ENCODE data around the gene STT3A. TPM values are rescaled to one million over a fixed set of nuclear protein-coding genes. Genes with fewer than 3 reads are reported as not detected.

STT3A gene
- total and polyA plus RNA-seq, 2 experiments from 2014 or later = 91.7 to 156 TPM

GRCh38 chr11:125566235-125566634 is 26.4 kb upstream of the STT3A start:
- Mint-ChIP-seq H3K27ac (no peak overlapping the region), H3K27me3 (ENCODE audit: insufficient read depth, low read depth, poor library complexity) (no peaks in the 10 kb centered on the region)

More at GRCh38 chr11:125566235-125566634, 26.4 kb upstream of the STT3A start:
- no peak overlapping the region for H2AFZ ChIP-seq
- Mint-ChIP-seq H3K9me3 (peaks cover 18% of the 10 kb centered on the region), H3K36me3 (ENCODE audit: low read depth) (peaks cover 9% of the 10 kb centered on the region; the same call in 1 of the 3 replicates), H3K4me1 (peaks cover 11% of the 10 kb centered on the region; the same call in 2 of the 3 replicates), H3K4me3 (no peak overlapping the region)
- H3K4me2 ChIP-seq = no peak overlapping the region
- H3K4me1 ChIP-seq (ENCODE audit: insufficient read depth) = no peaks in the 10 kb centered on the region; the same call in 1 of the 2 replicates
- no peaks in the 10 kb centered on the region; the same call in 1 of the 2 replicates for H3K36me3 ChIP-seq (ENCODE audit: insufficient read depth)
- no peaks in the 10 kb centered on the region; the same call in 1 of the 2 replicates for H4K20me1 ChIP-seq (replicated peaks; ENCODE audit: insufficient read depth)
- H3F3A ChIP-seq (replicated peaks; ENCODE audit: low read depth) = no peaks in the 10 kb centered on the region
- no peak overlapping the region for H3K4me3 ChIP-seq
- H3K9me2 ChIP-seq (ENCODE audit: insufficient read depth) = peaks cover 6% of the 10 kb centered on the region
- DNase-seq (ENCODE audit: low spot score) = no peak
- peaks cover 17% of the 10 kb centered on the region for H3K79me2 ChIP-seq (replicated peaks; ENCODE audit: insufficient read depth)
- no peak for TF ChIP-seq REST (IDR thresholded peaks at IDR 0.05; ENCODE audit: unreplicated experiment)
- TF ChIP-seq, protein P1, sequence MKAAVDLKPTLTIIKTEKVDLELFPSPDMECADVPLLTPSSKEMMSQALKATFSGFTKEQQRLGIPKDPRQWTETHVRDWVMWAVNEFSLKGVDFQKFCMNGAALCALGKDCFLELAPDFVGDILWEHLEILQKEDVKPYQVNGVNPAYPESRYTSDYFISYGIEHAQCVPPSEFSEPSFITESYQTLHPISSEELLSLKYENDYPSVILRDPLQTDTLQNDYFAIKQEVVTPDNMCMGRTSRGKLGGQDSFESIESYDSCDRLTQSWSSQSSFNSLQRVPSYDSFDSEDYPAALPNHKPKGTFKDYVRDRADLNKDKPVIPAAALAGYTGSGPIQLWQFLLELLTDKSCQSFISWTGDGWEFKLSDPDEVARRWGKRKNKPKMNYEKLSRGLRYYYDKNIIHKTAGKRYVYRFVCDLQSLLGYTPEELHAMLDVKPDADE (IDR thresholded peaks at IDR 0.05) = no peak
- no peak for ATAC-seq
- no peak overlapping the region for H3K27ac ChIP-seq (ENCODE audit: low read depth)
- H3K27me3 ChIP-seq (ENCODE audit: insufficient read depth) = no peaks in the 10 kb centered on the region

Data from GM23338 (cell line).